Liver (tissue), 9 donors: ENCODE measurements around the gene IL1R2. TPM values are rescaled to one million over a fixed set of nuclear protein-coding genes. Genes with fewer than 3 reads are reported as not detected.

Experiments used
- DNase-seq: peaks from one replicate; pipeline ENCODE4 v3.0.0-alpha.2; 2017; ENCODE audit warnings: low spot score
- H3K27ac ChIP-seq, 2 donors: one replicate each; pipeline ENCODE4 v1.7.0; 2013; ENCODE audit warnings: inconsistent platforms in 2 of 2, low read length in 2 of 2, control low read depth in 1 of 2, low read depth in 1 of 2, mild to moderate bottlenecking in 1 of 2
- H3K27me3 ChIP-seq, 4 donors: one replicate each; pipeline versions ENCODE4 v1.6.1 to v1.7.0; 2013; ENCODE audit warnings: low read length in 3 of 4, inconsistent platforms in 1 of 4, mild to moderate bottlenecking in 1 of 4, moderate library complexity in 1 of 4; ENCODE audit not compliant: control insufficient read depth in 4 of 4, insufficient read depth in 4 of 4
- H3K36me3 ChIP-seq, 4 donors: one replicate each; pipeline versions ENCODE4 v1.6.1 to v1.7.0; 2013; ENCODE audit warnings: low read length in 3 of 4, mild to moderate bottlenecking in 3 of 4, low read depth in 1 of 4, moderate library complexity in 1 of 4; ENCODE audit not compliant: control insufficient read depth in 4 of 4, insufficient read depth in 3 of 4
- H3K4me1 ChIP-seq, 4 donors: one replicate each; pipeline versions ENCODE4 v1.6.1 to v1.7.0; 2013; ENCODE audit warnings: low read length in 3 of 4, mild to moderate bottlenecking in 3 of 4, moderate library complexity in 1 of 4; ENCODE audit not compliant: control insufficient read depth in 4 of 4, insufficient read depth in 4 of 4
- H3K4me3 ChIP-seq, 3 donors: one replicate each; pipeline versions ENCODE4 v1.6.1 to v1.7.0; 2013; ENCODE audit warnings: low read length in 3 of 3, control low read depth in 1 of 3, low read depth in 1 of 3, mild to moderate bottlenecking in 1 of 3
- H3K9ac ChIP-seq, 2 donors: one replicate each; pipeline ENCODE4 v1.7.0; 2013; ENCODE audit warnings: low read length in 2 of 2, mild to moderate bottlenecking in 2 of 2, moderate library complexity in 2 of 2, control low read depth in 1 of 2, low read depth in 1 of 2
- H3K9me3 ChIP-seq, 4 donors: one replicate each; pipeline versions ENCODE4 v1.6.1 to v1.7.0; 2013; ENCODE audit warnings: low read length in 3 of 4; ENCODE audit not compliant: control insufficient read depth in 4 of 4
- ATF3 ChIP-seq: IDR thresholded peaks from 2 replicates; pipeline ENCODE4 v1.6.1; 2016; ENCODE audit warnings: antibody characterized with exemption
- CTCF ChIP-seq: fragments of 150-350 bp; IDR thresholded peaks from 2 replicates; pipeline ENCODE4 v1.5.1; 2017; ENCODE audit warnings: improper control_type of control experiment, low read depth, low read length; ENCODE audit not compliant: missing input control
- EGR1 ChIP-seq, 2 donors: IDR thresholded peaks; 2 replicates each; pipeline ENCODE4 v1.6.1; 2016 to 2018; ENCODE audit warnings: antibody characterized with exemption in 2 of 2, low read depth in 2 of 2
- FOXA1 ChIP-seq: IDR thresholded peaks from 2 replicates; pipeline ENCODE4 v1.6.1; 2016; ENCODE audit warnings: antibody characterized with exemption
- FOXA2 ChIP-seq: IDR thresholded peaks from 2 replicates; pipeline ENCODE4 v1.6.1; 2016; ENCODE audit warnings: antibody characterized with exemption
- GABPA ChIP-seq, 2 donors: IDR thresholded peaks in 1 of 2; conservative IDR thresholded peaks in 1 of 2; 2 replicates each; pipeline ENCODE4 v1.6.1; 2016; ENCODE audit warnings: antibody characterized with exemption in 2 of 2, mild to moderate bottlenecking in 1 of 2, moderate library complexity in 1 of 2
- HNF4A ChIP-seq, 2 donors: conservative IDR thresholded peaks; 2 replicates each; pipeline ENCODE4 v1.6.1; 2016; ENCODE audit warnings: antibody characterized with exemption in 2 of 2, mild to moderate bottlenecking in 2 of 2
- HNF4G ChIP-seq: IDR thresholded peaks from 2 replicates; pipeline ENCODE4 v1.6.1; 2016; ENCODE audit warnings: antibody characterized with exemption
- JUND ChIP-seq, 2 donors: IDR thresholded peaks; 2 replicates each; pipeline ENCODE4 v1.6.1; 2016; ENCODE audit warnings: antibody characterized with exemption in 2 of 2
- NR2F2 ChIP-seq: IDR thresholded peaks from 2 replicates; pipeline ENCODE4 v1.6.1; 2016; ENCODE audit warnings: antibody characterized with exemption
- RAD21 ChIP-seq, 2 donors: IDR thresholded peaks; 2 replicates each; pipeline ENCODE4 v1.6.1; 2016; ENCODE audit warnings: antibody characterized with exemption in 2 of 2, mild to moderate bottlenecking in 2 of 2
- REST ChIP-seq: IDR thresholded peaks from 2 replicates; pipeline ENCODE4 v1.6.1; 2016; ENCODE audit warnings: antibody characterized with exemption, mild to moderate bottlenecking
- RXRA ChIP-seq, 2 donors: IDR thresholded peaks; 2 replicates each; pipeline ENCODE4 v1.6.1; 2017 to 2018; ENCODE audit warnings: antibody characterized with exemption in 2 of 2, mild to moderate bottlenecking in 1 of 2
- SP1 ChIP-seq: IDR thresholded peaks from 2 replicates; pipeline ENCODE4 v1.6.1; 2018; ENCODE audit warnings: antibody characterized with exemption, mild to moderate bottlenecking
- TAF1 ChIP-seq: conservative IDR thresholded peaks from 2 replicates; pipeline ENCODE4 v1.6.1; 2016; ENCODE audit warnings: antibody characterized with exemption, mild to moderate bottlenecking
- YY1 ChIP-seq: IDR thresholded peaks from 2 replicates; pipeline ENCODE4 v1.6.1; 2016; ENCODE audit warnings: antibody characterized with exemption, mild to moderate bottlenecking
- ZBTB33 ChIP-seq: IDR thresholded peaks from 2 replicates; pipeline ENCODE4 v1.6.1; 2016; ENCODE audit warnings: antibody characterized with exemption
- WGBS: extraction: QIAGEN DNeasy Blood & Tissue Kit; methylation state at CpG from one replicate; pipeline ENCODE4 v1.1.7; 2013; 5-methylcytosine and 5-hydroxymethylcytosine counted together
- polyA plus RNA-seq, 2 donors: library from polyadenylated mRNA; stranded (reverse) in 1 of 2; unstranded in 1 of 2; fragments of 200-250 nt in 1 of 2; fragments of >200 nt in 1 of 2; fragmentation: Nextera tagmentation in 1 of 2; extraction: Ambion mirVana in 1 of 2; gene quantifications; one replicate each; pipeline versions ENCODE4 v1.2.1 to v1.2.3, GENCODE V29; 2013 to 2015
- total RNA-seq, 2 donors: library from RNA; depleted of rRNA; stranded (reverse); fragments of >200 nt; gene quantifications; one replicate each; pipeline ENCODE4 v1.2.3, GENCODE V29; 2014
- TF ChIP-seq, protein P1 (sequence below): IDR thresholded peaks from 2 replicates; pipeline ENCODE4 v1.6.1; 2016; ENCODE audit warnings: antibody characterized with exemption
- donor health status: healthy.
- donor health status: healthy.
- donor health status: healthy.
- donor health status: healthy.
- donor health status: healthy.

Gene IL1R2
- total and polyA plus RNA-seq, 4 donors = 3.7 to 28.2 (median 7.3) TPM

DNA sequence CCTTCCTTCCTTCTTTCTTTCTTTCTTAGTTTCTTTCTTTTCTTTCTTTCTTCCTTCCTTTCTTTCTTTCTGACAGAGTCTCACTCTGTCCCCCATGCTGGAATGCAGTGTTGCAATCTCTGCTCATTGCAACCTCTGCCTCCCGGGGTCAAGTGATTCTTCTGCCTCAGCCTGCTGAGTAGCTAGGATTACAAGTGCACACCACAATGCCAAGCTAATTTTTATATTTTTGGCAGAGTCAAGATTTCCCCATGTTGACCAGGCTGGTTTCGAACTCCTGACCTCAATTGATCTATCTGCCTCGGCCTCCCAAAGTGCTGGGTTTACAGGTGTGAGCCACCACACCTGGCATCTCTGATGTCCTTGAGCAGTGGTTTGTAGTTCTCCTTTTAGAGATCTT lies 48.5 kb downstream of the IL1R2 start:
- Histone ChIP-seq H3K4me3 (no peak overlapping the region), H3K4me1 (peaks cover 3 to 12% (median 9%) of the 10 kb centered on the region in 4 donors), H3K27ac (no peak overlapping the region), H3K36me3 (no peaks in the 10 kb centered on the region), H3K9me3 (no peaks in the 10 kb centered on the region), H3K27me3 (no peaks in the 10 kb centered on the region), H3K9ac (no peak overlapping the region)
- no peak for DNase-seq
- WGBS = 71% methylated on average over 3 of the region's 3 CpGs
- TF ChIP-seq RAD21 (IDR thresholded peaks at IDR 0.05) (no peak), HNF4A (conservative IDR thresholded peaks at IDR 0.05) (peak in 1 of 2 donors; percentile 17), RXRA (IDR thresholded peaks at IDR 0.05) (no peak), NR2F2 (peak; percentile 43)

DNA sequence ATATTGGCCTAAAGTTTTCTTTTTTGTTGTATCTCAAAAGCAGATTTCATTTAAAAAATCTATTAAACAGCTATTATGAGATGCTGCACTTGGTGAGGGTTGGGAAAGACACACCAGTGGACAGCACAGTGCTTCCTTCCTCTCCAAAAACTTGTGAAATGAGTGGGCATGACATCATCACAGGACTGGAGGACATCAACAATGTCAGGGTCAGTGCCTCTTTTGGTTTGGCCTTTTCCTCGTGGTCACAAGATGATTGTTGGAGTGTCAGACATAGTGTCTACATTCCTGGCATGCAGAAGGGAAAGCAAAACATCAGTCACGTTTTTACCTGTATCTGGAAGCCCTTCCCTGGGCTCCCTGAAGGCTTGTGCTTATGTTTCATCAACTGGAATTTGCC lies 49.6 kb downstream of the IL1R2 start:
- H3K27ac ChIP-seq = no peak overlapping the region
- H3K36me3 ChIP-seq = no peaks in the 10 kb centered on the region
- H3K27me3 ChIP-seq = no peaks in the 10 kb centered on the region
- TF ChIP-seq RAD21 (IDR thresholded peaks at IDR 0.05) (no peak), NR2F2 (peak; percentile 55), GABPA (IDR thresholded peaks at IDR 0.05 in 1 of 2, conservative IDR thresholded peaks at IDR 0.05 in 1 of 2) (no peak), REST (peak; percentile 55), JUND (IDR thresholded peaks at IDR 0.05) (peak; percentile 74 to 79), CTCF (no peak), HNF4A (conservative IDR thresholded peaks at IDR 0.05) (no peak), SP1 (no peak), EGR1 (IDR thresholded peaks at IDR 0.05; ENCODE audit: low read depth in 2 of 2) (no peak), ZBTB33 (no peak), TAF1 (no peak), YY1 (no peak), HNF4G (no peak), RXRA (IDR thresholded peaks at IDR 0.05) (peak in 1 of 2 donors; percentile 37), ATF3 (no peak), FOXA2 (no peak), FOXA1 (no peak)
- TF ChIP-seq, protein P1, sequence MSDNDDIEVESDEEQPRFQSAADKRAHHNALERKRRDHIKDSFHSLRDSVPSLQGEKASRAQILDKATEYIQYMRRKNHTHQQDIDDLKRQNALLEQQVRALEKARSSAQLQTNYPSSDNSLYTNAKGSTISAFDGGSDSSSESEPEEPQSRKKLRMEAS = no peak
- 17% methylated on average over 2 of the region's 2 CpGs for WGBS
- peaks cover 3 to 9% (median 6%) of the 10 kb centered on the region in 4 donors for H3K4me1 ChIP-seq
- H3K4me3 ChIP-seq = no peak overlapping the region
- no peaks in the 10 kb centered on the region for H3K9me3 ChIP-seq
- DNase-seq = no peak
- no peak overlapping the region for H3K9ac ChIP-seq
